ENCODE measurements around the gene UBR1. TPM values are rescaled to one million over a fixed set of nuclear protein-coding genes. Genes with fewer than 3 reads are reported as not detected.
"Not testable (repeated sequence)": the region's sequence is repeated elsewhere in the genome, so short reads cannot be mapped to it uniquely, and the experiment has no call there.

The UBR1 gene
- total RNA-seq, 1 donor from 2014 or later: 39.1 TPM

DNA sequence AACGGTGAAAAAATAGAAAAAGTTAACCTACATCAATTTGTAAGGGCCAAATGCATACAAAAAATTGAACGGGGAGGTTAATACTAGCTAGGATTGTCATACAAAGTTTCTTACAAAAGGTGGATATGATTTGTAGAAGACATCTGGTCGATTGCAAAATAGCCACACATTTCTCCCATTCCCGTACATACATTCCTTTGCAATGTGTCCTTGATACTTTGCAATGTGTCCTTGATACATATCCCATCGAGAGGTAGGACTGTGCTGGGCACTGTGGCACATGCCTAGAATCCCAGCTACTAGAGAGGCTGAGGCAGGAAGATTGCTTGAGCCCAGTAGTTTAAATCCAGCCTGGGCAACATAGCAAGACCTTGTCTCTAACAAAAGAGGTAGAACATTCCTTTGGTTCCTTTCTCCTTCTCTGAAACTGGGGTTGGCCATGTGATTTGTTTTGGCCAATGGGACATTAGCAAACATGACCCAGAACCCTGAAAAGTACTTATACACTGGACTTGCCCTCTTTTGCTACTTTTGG lies 194.7 kb downstream of the UBR1 start:
- Mint-ChIP-seq H3K27ac (no peak overlapping the region), H3K36me3 (ENCODE audit: insufficient read depth) (no peaks in the 10 kb centered on the region), H3K4me1 (ENCODE audit: low read depth) (no peaks in the 10 kb centered on the region), H3K27me3 (no peaks in the 10 kb centered on the region), H3K9me3 (ENCODE audit: low read depth) (no peaks in the 10 kb centered on the region), H3K4me3 (ENCODE audit: low read depth) (no peak overlapping the region)
- DNase-seq (ENCODE audit: low spot score, unreplicated experiment): no peak
- TF ChIP-seq, protein P1, sequence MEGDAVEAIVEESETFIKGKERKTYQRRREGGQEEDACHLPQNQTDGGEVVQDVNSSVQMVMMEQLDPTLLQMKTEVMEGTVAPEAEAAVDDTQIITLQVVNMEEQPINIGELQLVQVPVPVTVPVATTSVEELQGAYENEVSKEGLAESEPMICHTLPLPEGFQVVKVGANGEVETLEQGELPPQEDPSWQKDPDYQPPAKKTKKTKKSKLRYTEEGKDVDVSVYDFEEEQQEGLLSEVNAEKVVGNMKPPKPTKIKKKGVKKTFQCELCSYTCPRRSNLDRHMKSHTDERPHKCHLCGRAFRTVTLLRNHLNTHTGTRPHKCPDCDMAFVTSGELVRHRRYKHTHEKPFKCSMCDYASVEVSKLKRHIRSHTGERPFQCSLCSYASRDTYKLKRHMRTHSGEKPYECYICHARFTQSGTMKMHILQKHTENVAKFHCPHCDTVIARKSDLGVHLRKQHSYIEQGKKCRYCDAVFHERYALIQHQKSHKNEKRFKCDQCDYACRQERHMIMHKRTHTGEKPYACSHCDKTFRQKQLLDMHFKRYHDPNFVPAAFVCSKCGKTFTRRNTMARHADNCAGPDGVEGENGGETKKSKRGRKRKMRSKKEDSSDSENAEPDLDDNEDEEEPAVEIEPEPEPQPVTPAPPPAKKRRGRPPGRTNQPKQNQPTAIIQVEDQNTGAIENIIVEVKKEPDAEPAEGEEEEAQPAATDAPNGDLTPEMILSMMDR (IDR thresholded peaks at IDR 0.05; ENCODE audit: unreplicated experiment): no peak

DNA sequence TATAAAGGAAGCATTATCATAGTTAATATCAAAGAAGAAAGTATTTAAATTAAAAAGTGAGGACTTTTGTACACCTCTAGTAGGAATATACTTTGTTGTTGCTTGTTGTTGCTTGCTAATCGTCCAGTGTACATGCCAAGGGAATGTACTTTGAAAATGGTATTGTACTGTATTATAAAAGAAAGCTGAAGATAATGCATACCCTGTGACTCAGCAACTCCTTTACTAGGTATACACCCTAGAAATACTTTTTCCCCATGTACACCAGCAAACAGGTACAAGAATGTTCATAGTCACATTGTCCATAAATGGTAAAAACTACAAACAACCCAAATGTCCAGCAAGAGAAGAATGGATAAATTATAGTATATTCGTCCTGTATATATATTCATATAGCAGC lies 197.3 kb downstream of the UBR1 start:
- no peak for DNase-seq (ENCODE audit: low spot score, unreplicated experiment)
- Mint-ChIP-seq H3K27ac (no peak overlapping the region), H3K36me3 (ENCODE audit: insufficient read depth) (no peaks in the 10 kb centered on the region), H3K4me1 (ENCODE audit: low read depth) (no peaks in the 10 kb centered on the region), H3K27me3 (no peaks in the 10 kb centered on the region), H3K9me3 (ENCODE audit: low read depth) (no peaks in the 10 kb centered on the region), H3K4me3 (ENCODE audit: low read depth) (no peak overlapping the region)
- TF ChIP-seq, protein P1 (IDR thresholded peaks at IDR 0.05; ENCODE audit: unreplicated experiment): no peak

DNA sequence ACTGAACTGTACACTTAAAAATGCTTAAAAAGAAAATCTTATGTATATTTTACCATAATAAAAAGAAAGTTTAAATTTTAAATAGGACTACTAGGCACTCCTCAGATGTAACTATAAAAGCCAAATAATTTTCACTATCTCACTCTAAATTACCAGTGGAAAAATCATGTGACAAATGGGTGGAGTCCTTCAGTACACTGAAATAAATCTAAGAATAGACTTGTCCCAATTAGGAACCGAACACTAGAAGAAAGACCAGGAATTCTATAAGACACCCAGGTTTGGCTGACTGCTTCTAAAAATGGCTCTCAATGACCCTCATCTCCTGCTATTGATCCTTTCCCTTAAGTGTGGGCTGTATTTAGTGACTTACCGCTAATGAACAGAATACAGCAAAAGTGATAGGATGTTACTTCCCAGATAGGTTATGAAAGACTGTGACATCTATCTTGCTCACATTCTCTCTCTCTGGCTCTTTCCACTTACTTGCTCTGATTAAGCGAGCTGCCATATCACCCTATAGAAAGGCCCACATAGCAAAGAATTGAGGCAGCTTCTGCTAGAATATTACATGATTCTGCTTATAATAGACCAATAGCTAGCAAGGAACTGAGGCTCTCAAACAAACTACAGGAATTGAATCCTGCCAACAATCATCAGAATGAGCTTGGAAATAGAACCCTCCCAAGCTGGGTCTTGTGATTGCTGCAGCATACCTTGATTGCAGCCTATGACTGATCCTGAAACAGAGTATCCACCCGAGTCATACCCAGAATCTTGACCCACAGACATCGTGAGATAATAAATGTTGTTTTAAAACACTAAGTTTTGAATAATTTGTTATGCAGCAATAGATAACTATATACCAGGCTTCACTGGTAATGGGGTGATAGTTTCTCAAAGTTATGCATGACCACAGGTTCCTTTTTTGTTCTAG lies 202.2 kb downstream of the UBR1 start:
- TF ChIP-seq, protein P1 (IDR thresholded peaks at IDR 0.05; ENCODE audit: unreplicated experiment): no peak
- Mint-ChIP-seq H3K36me3 (ENCODE audit: insufficient read depth) (no peaks in the 10 kb centered on the region), H3K4me3 (ENCODE audit: low read depth) (no peak overlapping the region), H3K27me3 (no peaks in the 10 kb centered on the region), H3K4me1 (ENCODE audit: low read depth) (no peaks in the 10 kb centered on the region), H3K9me3 (ENCODE audit: low read depth) (no peaks in the 10 kb centered on the region), H3K27ac (no peak overlapping the region)
- no peak for DNase-seq (ENCODE audit: low spot score, unreplicated experiment)

DNA sequence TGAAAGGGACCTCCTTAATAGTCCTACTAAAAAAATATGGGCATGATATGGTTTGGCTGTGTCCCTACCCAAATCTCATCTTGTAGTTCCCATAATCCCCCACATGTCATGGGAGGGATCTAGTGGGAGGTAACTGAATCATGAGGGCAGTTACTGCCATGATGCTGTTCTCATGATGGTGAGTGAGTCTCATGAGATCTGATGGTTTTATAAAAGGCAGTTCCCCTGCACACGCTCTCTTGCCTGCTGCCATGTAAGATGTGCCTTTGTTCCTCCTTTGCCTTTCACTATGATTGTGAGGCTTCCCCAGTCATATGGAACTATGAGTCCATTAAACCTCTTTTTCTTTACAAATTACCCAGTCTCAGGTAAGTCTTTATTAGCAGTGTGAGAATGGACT lies 211.9 kb downstream of the UBR1 start:
- not testable (repeated sequence) for H3K36me3 Mint-ChIP-seq (ENCODE audit: insufficient read depth); H3K4me1 Mint-ChIP-seq (ENCODE audit: low read depth); H3K27ac Mint-ChIP-seq; DNase-seq (ENCODE audit: low spot score, unreplicated experiment); H3K27me3 Mint-ChIP-seq; H3K4me3 Mint-ChIP-seq (ENCODE audit: low read depth)
- H3K9me3 Mint-ChIP-seq (ENCODE audit: low read depth): peaks cover 11% of the 10 kb centered on the region

Other genes starting within 250 kb of the UBR1 start
- 18.6 and 19.5 TPM in 2 replicates for gene TTBK2, start 185.3 kb downstream of the UBR1 start, total RNA-seq
- gene TMEM62, start 27.5 kb upstream of the UBR1 start, total RNA-seq: 28.9 and 30.2 TPM in 2 replicates
- gene CCNDBP1, start 79.4 kb upstream of the UBR1 start, total RNA-seq: 43.2 and 44.1 TPM in 2 replicates
- not detected in 2 replicates for gene EPB42, start 115.0 kb upstream of the UBR1 start, total RNA-seq
- not detected in 2 replicates for gene TGM5, start 160.9 kb upstream of the UBR1 start, total RNA-seq
- not detected in 2 replicates for gene TGM7, start 196.2 kb upstream of the UBR1 start, total RNA-seq
- 11.0 and 11.5 TPM in 2 replicates for gene LCMT2, start 224.5 kb upstream of the UBR1 start, total RNA-seq